PC-3 (cell line): ENCODE data around the gene KCNC4. TPM values are rescaled to one million over a fixed set of nuclear protein-coding genes. Genes with fewer than 3 reads are reported as not detected.

Experiments used
- ATAC-seq: fragments of 200-7000 bp; cut with Tn5 transposase; 2 replicates; pipeline ENCODE4 v1.9.1; 2020; ENCODE audit warnings: mild to moderate bottlenecking, moderate library complexity
- BruUV-seq: library from RNA; stranded (reverse); fragments of 400-500 nt; replicated peaks from 2 replicates; lab custom pipeline; 2021; lab: Mats Ljungman, UMichigan
- CTCF ChIA-PET: fragments of 300-600 bp; sonication (Branson Sonifier 250); formaldehyde crosslinking; loops from one replicate; lab custom pipeline; 2022; ENCODE audit warnings: antibody characterized with exemption; lab: Charles Lee
- POLR2A ChIA-PET: fragments of 300-600 bp; sonication (Branson Sonifier 250); formaldehyde crosslinking; loops from one replicate; lab custom pipeline; 2022; ENCODE audit warnings: antibody characterized with exemption; ENCODE audit not compliant: unreplicated experiment; lab: Charles Lee
- DNase-seq: peaks from one replicate; pipeline ENCODE4 v3.0.0-alpha.2; 2015
- H2AFZ ChIP-seq: fragments of 300-600 bp; sonication (generic); 2 replicates; pipeline ENCODE4 v1.6.0; 2016; ENCODE audit warnings: antibody characterized with exemption, low read length
- H3F3A ChIP-seq: fragments of 300-600 bp; sonication (generic); one replicate; pipeline ENCODE4 v1.6.0; 2017; ENCODE audit warnings: antibody characterized with exemption, low read length, control low read depth, mild to moderate bottlenecking; ENCODE audit not compliant: unreplicated experiment
- H3K27ac ChIP-seq: fragments of 300-600 bp; sonication (generic); 2 replicates; pipeline ENCODE4 v1.5.1; 2016; ENCODE audit warnings: mild to moderate bottlenecking, low read length
- H3K27me3 ChIP-seq: fragments of 300-600 bp; sonication (generic); 2 replicates; pipeline ENCODE4 v1.6.1; 2016; ENCODE audit warnings: low read length, mixed read lengths
- H3K36me3 ChIP-seq: fragments of 300-600 bp; sonication (generic); 2 replicates; pipeline ENCODE4 v1.6.1; 2016; ENCODE audit warnings: low read depth, mixed run types, low read length, mixed read lengths
- H3K4me1 ChIP-seq: fragments of 300-600 bp; sonication (generic); 2 replicates; pipeline ENCODE4 v1.5.1; 2016; ENCODE audit warnings: low read length; ENCODE audit not compliant: insufficient read depth
- H3K4me2 ChIP-seq: fragments of 300-600 bp; sonication (generic); 2 replicates; pipeline ENCODE4 v1.6.0; 2016; ENCODE audit warnings: low read length
- H3K4me3 ChIP-seq: fragments of 300-600 bp; sonication (generic); 2 replicates; pipeline ENCODE4 v1.5.1; 2016; ENCODE audit warnings: mild to moderate bottlenecking, low read length, mixed read lengths
- H3K79me2 ChIP-seq: fragments of 300-600 bp; sonication (generic); 2 replicates; pipeline ENCODE4 v1.6.1; 2017; ENCODE audit warnings: low read length, mixed read lengths
- H3K9ac ChIP-seq: fragments of 300-600 bp; sonication (generic); 2 replicates; pipeline ENCODE4 v1.6.0; 2016; ENCODE audit warnings: mild to moderate bottlenecking, low read length
- H3K9me2 ChIP-seq: fragments of 300-600 bp; sonication (generic); replicated peaks from 2 replicates; pipeline ENCODE4 v1.6.1; 2016; ENCODE audit warnings: mixed run types, low read length, mixed read lengths
- H3K9me3 ChIP-seq: fragments of 300-600 bp; sonication (generic); 2 replicates; pipeline ENCODE4 v1.6.1; 2016; ENCODE audit warnings: low read length, mixed read lengths
- H4K20me1 ChIP-seq: fragments of 300-600 bp; sonication (generic); 2 replicates; pipeline ENCODE4 v1.6.1; 2016; ENCODE audit warnings: low read length, mixed read lengths
- CTCF ChIP-seq: fragments of 300-600 bp; sonication (generic); conservative IDR thresholded peaks from 2 replicates; pipeline ENCODE4 v1.5.1; 2017; ENCODE audit warnings: antibody characterized with exemption, low read depth, mild to moderate bottlenecking, low read length
- EZH2 ChIP-seq: fragments of 300-600 bp; sonication (generic); IDR thresholded peaks from one replicate; pipeline ENCODE4 v1.6.1; 2017; ENCODE audit warnings: antibody characterized with exemption, mild to moderate bottlenecking, low read length; ENCODE audit not compliant: unreplicated experiment
- EZH2phosphoT487 ChIP-seq: fragments of 300-600 bp; sonication (generic); IDR thresholded peaks from 2 replicates; pipeline ENCODE4 v1.6.1; 2018; ENCODE audit warnings: mild to moderate bottlenecking, antibody characterized with exemption, low read length, borderline replicate concordance
- intact Hi-C: fragments of 100-400 bp; cut with micrococcal nuclease; formaldehyde crosslinking; loops from 2 replicates; pipeline ENCODE4 v1.9.0; 2023
- total RNA-seq: library from RNA; depleted of rRNA; stranded (reverse); fragments of >200 nt; gene quantifications from 2 replicates; pipeline ENCODE4 v1.2.3, GENCODE V29; 2014; rRNA removed

The KCNC4 gene
- total RNA-seq, 1 experiment from 2014 or later = 1.6 TPM

GRCh38 chr1:110258734-110259133 is 48.6 kb downstream of the KCNC4 start:
- H4K20me1 ChIP-seq = no peaks in the 10 kb centered on the region
- POLR2A ChIA-PET = no interaction called here
- CTCF ChIA-PET = no interaction called here

GRCh38 chr1:110259770-110260169 is 49.7 kb downstream of the KCNC4 start:
- CTCF ChIA-PET = no interaction called here
- Histone ChIP-seq H3F3A (no peaks in the 10 kb centered on the region), H3K9me2 (no peaks in the 10 kb centered on the region), H3K36me3 (no peaks in the 10 kb centered on the region), H2AFZ (no peak overlapping the region), H3K79me2 (no peaks in the 10 kb centered on the region), H3K4me2 (no peak overlapping the region), H3K27ac (no peak overlapping the region), H3K9me3 (no peaks in the 10 kb centered on the region), H4K20me1 (no peaks in the 10 kb centered on the region), H3K4me3 (no peak overlapping the region), H3K4me1 (no peaks in the 10 kb centered on the region), H3K9ac (no peak overlapping the region), H3K27me3 (peaks cover 40% of the 10 kb centered on the region)
- POLR2A ChIA-PET = no interaction called here
- no TSS peak for BruUV-seq
- TF ChIP-seq EZH2 = no peak
- no peak for TF ChIP-seq EZH2phosphoT487
- no peak for TF ChIP-seq CTCF
- intact Hi-C loops = no loop called here
- no peak for DNase-seq
- ATAC-seq = no peak

More at GRCh38 chr1:110258734-110259133, 48.6 kb downstream of the KCNC4 start:
- DNase-seq = no peak
- Histone ChIP-seq H3K4me1 (no peaks in the 10 kb centered on the region), H3F3A (no peaks in the 10 kb centered on the region), H3K27me3 (peaks cover 40% of the 10 kb centered on the region), H3K9me2 (no peaks in the 10 kb centered on the region), H2AFZ (no peak overlapping the region), H3K4me3 (no peak overlapping the region), H3K79me2 (no peaks in the 10 kb centered on the region), H3K9me3 (no peaks in the 10 kb centered on the region), H3K9ac (no peak overlapping the region), H3K27ac (no peak overlapping the region), H3K36me3 (no peaks in the 10 kb centered on the region), H3K4me2 (no peak overlapping the region)
- ATAC-seq = no peak
- no TSS peak for BruUV-seq
- intact Hi-C loops = no loop called here
- TF ChIP-seq EZH2 = no peak
- TF ChIP-seq CTCF = no peak
- no peak for TF ChIP-seq EZH2phosphoT487

Other genes starting within 250 kb of the KCNC4 start
- 35.8 and 40.9 TPM in 2 replicates for gene AHCYL1, start 225.5 kb upstream of the KCNC4 start, total RNA-seq
- gene STRIP1, start 175.7 kb upstream of the KCNC4 start, total RNA-seq = 41.4 and 44.3 TPM in 2 replicates
- not detected in 2 replicates for gene ALX3, start 139.6 kb upstream of the KCNC4 start, total RNA-seq
- gene UBL4B, start 97.9 kb upstream of the KCNC4 start, total RNA-seq = 0.07 TPM in 1 of 2 replicates, not detected in the other
- gene SLC6A17, start 59.8 kb upstream of the KCNC4 start, total RNA-seq = not detected in 2 replicates
- gene RBM15, start 129.1 kb downstream of the KCNC4 start, total RNA-seq = 41.3 and 47.0 TPM in 2 replicates
- 0.22 and 0.29 TPM in 2 replicates for gene SLC16A4, start 180.7 kb downstream of the KCNC4 start, total RNA-seq
- 143 and 147 TPM in 2 replicates for gene LAMTOR5, start 197.4 kb downstream of the KCNC4 start, total RNA-seq
- gene PROK1, start 240.8 kb downstream of the KCNC4 start, total RNA-seq = not detected in 2 replicates